HEK293 (cell line): ENCODE results near the gene HIPK2.

Experiments
- CTCF ChIA-PET: fragments of 350-600 bp; formaldehyde crosslinking; extraction: SDS; loops from one replicate; lab custom pipeline; 2021; ENCODE audit warnings: antibody characterized with exemption; lab: Yijun Ruan, JAX
- POLR2A ChIA-PET: fragments of 300-600 bp; formaldehyde crosslinking; extraction: SDS; loops from one replicate; lab custom pipeline; 2020; ENCODE audit warnings: antibody characterized with exemption, inconsistent platforms; lab: Yijun Ruan, JAX
- H3K27ac ChIP-seq: fragments of 200-500 bp; sonication (Bioruptor generic); 2 replicates; pipeline ENCODE4 v1.5.1; 2014; ENCODE audit warnings: low read depth, low read length, control low read depth, inconsistent platforms; ENCODE audit errors: extremely low read depth
- H3K36me3 ChIP-seq, 2 experiments: fragments of 200-500 bp in 1 of 2; sonication (Bioruptor generic) in 1 of 2; 1 replicate in 1 of 2; 2 replicates in 1 of 2; pipeline ENCODE4 v1.5.1; 2014 to 2017; ENCODE audit warnings: inconsistent platforms in 2 of 2, low read length in 2 of 2; ENCODE audit not compliant: control insufficient read depth in 2 of 2, insufficient read depth in 1 of 2
- H3K4me1 ChIP-seq: fragments of 200-500 bp; sonication (Bioruptor generic); 2 replicates; pipeline ENCODE4 v1.5.1; 2014; ENCODE audit warnings: mild to moderate bottlenecking, low read length, inconsistent platforms; ENCODE audit not compliant: control insufficient read depth, insufficient read depth
- H3K4me3 ChIP-seq: 2 replicates; pipeline ENCODE4 v1.5.1; 2011; ENCODE audit warnings: low read depth, mild to moderate bottlenecking, control low read depth, low read length, moderate library complexity
- H3K9me3 ChIP-seq: fragments of 200-500 bp; sonication (Bioruptor generic); 2 replicates; pipeline ENCODE4 v1.5.1; 2014; ENCODE audit warnings: low read depth, low read length, inconsistent platforms; ENCODE audit not compliant: control insufficient read depth, insufficient read depth
- EGR2 ChIP-seq: fragments of 450-650 bp; formaldehyde crosslinking; IDR thresholded peaks from 2 replicates; pipeline ENCODE4 v1.5.1; 2016; ENCODE audit warnings: low read depth, missing biosample characterization, missing genetic modification characterization
- ELK4 ChIP-seq: IDR thresholded peaks from 2 replicates; pipeline ENCODE4 v1.6.1; 2011; ENCODE audit warnings: mild to moderate bottlenecking, low read depth, low read length, borderline replicate concordance
- SALL2 ChIP-seq: fragments of 450-650 bp; formaldehyde crosslinking; IDR thresholded peaks from 2 replicates; pipeline ENCODE4 v1.5.0; 2017; ENCODE audit warnings: missing biosample characterization, mild to moderate bottlenecking, missing genetic modification characterization, borderline replicate concordance
- TSHZ1 ChIP-seq: fragments of 450-650 bp; formaldehyde crosslinking; IDR thresholded peaks from 2 replicates; pipeline ENCODE4 v1.5.1; 2016; ENCODE audit warnings: missing biosample characterization, missing genetic modification characterization, borderline replicate concordance
- ZBTB1 ChIP-seq: fragments of 450-650 bp; formaldehyde crosslinking; IDR thresholded peaks from 2 replicates; pipeline ENCODE4 v1.5.1; 2016; ENCODE audit warnings: missing biosample characterization, missing genetic modification characterization
- ZBTB17 ChIP-seq: fragments of 450-650 bp; formaldehyde crosslinking; IDR thresholded peaks from 2 replicates; pipeline ENCODE4 v1.5.1; 2016; ENCODE audit warnings: missing biosample characterization, missing genetic modification characterization
- ZNF112 ChIP-seq: fragments of 450-650 bp; formaldehyde crosslinking; IDR thresholded peaks from 2 replicates; pipeline ENCODE4 v1.5.0; 2017; ENCODE audit warnings: missing biosample characterization, missing genetic modification characterization
- ZNF121 ChIP-seq: fragments of 450-650 bp; formaldehyde crosslinking; IDR thresholded peaks from 2 replicates; pipeline ENCODE4 v1.5.1; 2016; ENCODE audit warnings: missing biosample characterization, missing genetic modification characterization
- ZNF211 ChIP-seq: fragments of 450-650 bp; formaldehyde crosslinking; IDR thresholded peaks from 2 replicates; pipeline ENCODE4 v1.5.1; 2016; ENCODE audit warnings: low read depth, missing biosample characterization, missing genetic modification characterization
- ZNF324 ChIP-seq: fragments of 450-650 bp; formaldehyde crosslinking; IDR thresholded peaks from 2 replicates; pipeline ENCODE4 v1.5.1; 2016; ENCODE audit warnings: missing biosample characterization, missing genetic modification characterization
- ZNF335 ChIP-seq: fragments of 450-650 bp; formaldehyde crosslinking; conservative IDR thresholded peaks from 2 replicates; pipeline ENCODE4 v1.5.1; 2016; ENCODE audit warnings: missing biosample characterization, missing genetic modification characterization
- ZNF350 ChIP-seq: fragments of 450-650 bp; formaldehyde crosslinking; IDR thresholded peaks from 2 replicates; pipeline ENCODE4 v1.5.0; 2017; ENCODE audit warnings: missing biosample characterization, mild to moderate bottlenecking, missing genetic modification characterization
- ZNF48 ChIP-seq: fragments of 450-650 bp; formaldehyde crosslinking; IDR thresholded peaks from 2 replicates; pipeline ENCODE4 v1.5.1; 2016; ENCODE audit warnings: missing biosample characterization, missing genetic modification characterization
- ZNF521 ChIP-seq: fragments of 450-650 bp; formaldehyde crosslinking; IDR thresholded peaks from 2 replicates; pipeline ENCODE4 v1.5.1; 2017; ENCODE audit warnings: missing biosample characterization, mild to moderate bottlenecking, missing genetic modification characterization
- ZNF560 ChIP-seq: fragments of 450-650 bp; formaldehyde crosslinking; IDR thresholded peaks from 2 replicates; pipeline ENCODE4 v1.5.1; 2017; ENCODE audit warnings: missing biosample characterization, missing genetic modification characterization, borderline replicate concordance
- ZNF610 ChIP-seq: fragments of 450-650 bp; formaldehyde crosslinking; IDR thresholded peaks from 2 replicates; pipeline ENCODE4 v1.5.1; 2016; ENCODE audit warnings: missing biosample characterization, missing genetic modification characterization, borderline replicate concordance
- ZNF660 ChIP-seq: fragments of 450-650 bp; IDR thresholded peaks from 2 replicates; pipeline ENCODE4 v1.5.1; 2018; ENCODE audit warnings: missing biosample characterization, mild to moderate bottlenecking, missing genetic modification characterization
- ZNF677 ChIP-seq: fragments of 450-650 bp; IDR thresholded peaks from 2 replicates; pipeline ENCODE4 v1.5.0; 2018; ENCODE audit warnings: missing biosample characterization, mild to moderate bottlenecking, missing genetic modification characterization, moderate library complexity
- ZNF830 ChIP-seq: fragments of 450-650 bp; IDR thresholded peaks from 2 replicates; pipeline ENCODE4 v1.5.0; 2018; ENCODE audit warnings: missing biosample characterization, missing genetic modification characterization, low read depth, mild to moderate bottlenecking, moderate library complexity
- ZNF837 ChIP-seq: fragments of 450-650 bp; formaldehyde crosslinking; IDR thresholded peaks from 2 replicates; pipeline ENCODE4 v1.5.1; 2016; ENCODE audit warnings: missing biosample characterization, missing genetic modification characterization
- ZSCAN4 ChIP-seq: fragments of 450-650 bp; formaldehyde crosslinking; IDR thresholded peaks from 2 replicates; pipeline ENCODE4 v1.5.1; 2017; ENCODE audit warnings: missing biosample characterization, missing genetic modification characterization

HIPK2 gene

GRCh38 chr7:139710036-139710435 is 67.8 kb downstream of the HIPK2 start:
- Histone ChIP-seq H3K4me1 (no peaks in the 10 kb centered on the region), H3K27ac (no peak overlapping the region), H3K4me3 (no peak overlapping the region), H3K36me3 (peaks cover 0 to 32% of the 10 kb centered on the region in 2 experiments; a peak in 1 of 3 replicates), H3K9me3 (no peaks in the 10 kb centered on the region)
- no peak for TF ChIP-seq ZNF211
- no peak for TF ChIP-seq ZNF521 (tag by site-specific recombination)
- no peak for TF ChIP-seq ZNF350 (tag by site-specific recombination)
- TF ChIP-seq ZNF121 (tag by site-specific recombination) = no peak
- TF ChIP-seq TSHZ1 (tag by site-specific recombination) = no peak
- TF ChIP-seq ELK4 = no peak
- no peak for TF ChIP-seq ZNF830 (tag by site-specific recombination)
- TF ChIP-seq ZNF660 (tag by site-specific recombination) = no peak
- TF ChIP-seq EGR2 (tag by site-specific recombination) = no peak
- TF ChIP-seq ZBTB17 (tag by site-specific recombination) = no peak
- TF ChIP-seq ZBTB1 (tag by site-specific recombination) = no peak
- TF ChIP-seq ZNF837 (tag by site-specific recombination) = no peak
- TF ChIP-seq ZNF335 (tag by site-specific recombination) = no peak
- TF ChIP-seq SALL2 (tag by site-specific recombination) = no peak
- TF ChIP-seq ZNF48 (tag by site-specific recombination) = no peak
- POLR2A ChIA-PET = no interaction called here
- CTCF ChIA-PET = no interaction called here

- TF ChIP-seq ZNF610 (tag by site-specific recombination) (no peak), ZNF677 (tag by site-specific recombination) (no peak), ZNF112 (tag by site-specific recombination) (no peak), ZBTB1 (tag by site-specific recombination) (no peak)
- POLR2A ChIA-PET = no interaction called here
- CTCF ChIA-PET = interaction anchor here (0.7 kb wide), 1 partner anchor 68 kb away, joined by 3 read pairs; no protein-coding TSS in a partner anchor
- H3K4me3 ChIP-seq = no peak overlapping the region
- H3K9me3 ChIP-seq = no peaks in the 10 kb centered on the region
- H3K4me1 ChIP-seq = no peaks in the 10 kb centered on the region
- no peak overlapping the region for H3K27ac ChIP-seq
- peaks cover 0 to 27% of the 10 kb centered on the region in 2 experiments; a peak in 1 of 3 replicates for H3K36me3 ChIP-seq
Observed at GRCh38 chr7:139709485-139709884, 68.3 kb downstream of the HIPK2 start.

GRCh38 chr7:139708541-139708940 is 69.3 kb downstream of the HIPK2 start:
- Histone ChIP-seq H3K27ac (no peak overlapping the region), H3K4me3 (no peak overlapping the region), H3K9me3 (no peaks in the 10 kb centered on the region), H3K4me1 (no peaks in the 10 kb centered on the region), H3K36me3 (peaks cover 0 to 17% of the 10 kb centered on the region in 2 experiments; a peak in 2 of 3 replicates)
- POLR2A ChIA-PET = no interaction called here
- no peak for TF ChIP-seq ZNF324 (tag by site-specific recombination)
- TF ChIP-seq ZSCAN4 (tag by site-specific recombination) = 0 out of 2 replicates have a peak, but pooled peaks have one; percentile 34
- no peak for TF ChIP-seq ZNF560 (tag by site-specific recombination)
- CTCF ChIA-PET = no interaction called here
